ENCODE measurements around the gene CXCL9.

DNA sequence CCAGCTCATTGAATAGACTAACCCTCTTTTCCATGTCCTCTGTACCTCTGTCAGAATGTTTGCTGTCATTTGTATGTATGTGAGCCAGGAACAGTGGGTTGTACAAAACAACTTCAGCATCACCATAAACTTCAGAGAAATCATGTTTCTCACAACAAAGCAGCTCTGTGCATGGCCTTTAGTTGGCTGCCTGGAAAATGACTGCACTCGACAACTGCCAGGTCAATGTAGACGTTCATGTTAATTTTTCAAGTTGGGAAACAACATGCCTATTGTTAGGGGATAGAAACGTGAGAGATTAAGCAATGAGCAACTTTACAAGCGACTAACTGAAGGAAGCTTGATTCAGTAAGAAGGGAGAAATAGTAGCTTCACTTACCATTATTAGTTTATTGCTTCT, 46.4 kb upstream of the CXCL9 start:
- TF ChIP-seq, protein P1, sequence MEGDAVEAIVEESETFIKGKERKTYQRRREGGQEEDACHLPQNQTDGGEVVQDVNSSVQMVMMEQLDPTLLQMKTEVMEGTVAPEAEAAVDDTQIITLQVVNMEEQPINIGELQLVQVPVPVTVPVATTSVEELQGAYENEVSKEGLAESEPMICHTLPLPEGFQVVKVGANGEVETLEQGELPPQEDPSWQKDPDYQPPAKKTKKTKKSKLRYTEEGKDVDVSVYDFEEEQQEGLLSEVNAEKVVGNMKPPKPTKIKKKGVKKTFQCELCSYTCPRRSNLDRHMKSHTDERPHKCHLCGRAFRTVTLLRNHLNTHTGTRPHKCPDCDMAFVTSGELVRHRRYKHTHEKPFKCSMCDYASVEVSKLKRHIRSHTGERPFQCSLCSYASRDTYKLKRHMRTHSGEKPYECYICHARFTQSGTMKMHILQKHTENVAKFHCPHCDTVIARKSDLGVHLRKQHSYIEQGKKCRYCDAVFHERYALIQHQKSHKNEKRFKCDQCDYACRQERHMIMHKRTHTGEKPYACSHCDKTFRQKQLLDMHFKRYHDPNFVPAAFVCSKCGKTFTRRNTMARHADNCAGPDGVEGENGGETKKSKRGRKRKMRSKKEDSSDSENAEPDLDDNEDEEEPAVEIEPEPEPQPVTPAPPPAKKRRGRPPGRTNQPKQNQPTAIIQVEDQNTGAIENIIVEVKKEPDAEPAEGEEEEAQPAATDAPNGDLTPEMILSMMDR (optimal IDR thresholded peaks at IDR 0.05 in 1 of 3, IDR thresholded peaks at IDR 0.05 in 1 of 3, conservative IDR thresholded peaks at IDR 0.05 in 1 of 3; ENCODE audit: extremely low read depth in 1 of 3, insufficient read depth in 2 of 3, low read length in 3 of 3): no peak
- no peak for TF ChIP-seq EZH2 (IDR thresholded peaks at IDR 0.05; ENCODE audit: low read length)
